Anterior cingulate cortex (tissue), 58 donors: ENCODE measurements around the gene LETMD1.
A peak's percentile ranks its signal among the peaks of the same experiment; 100 is the strongest.

Source experiments
- DNase-seq, 58 donors: peaks; one replicate each; lab custom pipeline; 2025; lab: John Stamatoyannopoulos, UW

LETMD1 gene

GRCh38 chr12:51025338-51025835 is 22.7 kb upstream of the LETMD1 start:
- peak in 4 of 58 donors; percentile 6 to 60 (median 32) for DNase-seq

- peak; percentile 72 to 98 (median 95) for DNase-seq
Observed at GRCh38 chr12:51025836-51026638, 22.1 kb upstream of the LETMD1 start, which contains the start of gene SLC11A2. TSS of gene SLC11A2 (minus strand) at chr12:51026384. CDS start at chr12:51010728, 15,656 bp downstream.

GRCh38 chr12:51027342-51027835 is 20.7 kb upstream of the LETMD1 start:
- DNase-seq = no peak

- peak in 10 of 58 donors; percentile 6 to 38 (median 24) for DNase-seq
Observed at GRCh38 chr12:51028126-51028812, 19.9 kb upstream of the LETMD1 start.

GRCh38 chr12:51028813-51029150 is 19.3 kb upstream of the LETMD1 start:
- DNase-seq = no peak

- DNase-seq = no peak
Observed at GRCh38 chr12:51033048-51033447, 15.1 kb upstream of the LETMD1 start.

- no peak for DNase-seq
Observed at GRCh38 chr12:51033457-51034089, 14.6 kb upstream of the LETMD1 start.

- no peak for DNase-seq
Observed at GRCh38 chr12:51036279-51036678, 11.8 kb upstream of the LETMD1 start.

GRCh38 chr12:51048661-51049251 is 629 bp downstream of the LETMD1 start:
- no peak for DNase-seq

- DNase-seq = no peak
Observed at GRCh38 chr12:51049525-51049924, 1.4 kb downstream of the LETMD1 start.

GRCh38 chr12:51051787-51052186 is 3.7 kb downstream of the LETMD1 start:
- DNase-seq = no peak

GRCh38 chr12:51055060-51055459 is 6.9 kb downstream of the LETMD1 start:
- DNase-seq = no peak

- no peak for DNase-seq
Observed at GRCh38 chr12:51056242-51056641, 8.1 kb downstream of the LETMD1 start.

- DNase-seq = no peak
Observed at GRCh38 chr12:51059086-51059485, 11.0 kb downstream of the LETMD1 start.

- DNase-seq = no peak
Observed at GRCh38 chr12:51062631-51063397, 14.7 kb downstream of the LETMD1 start.

GRCh38 chr12:51065530-51065929 is 17.4 kb downstream of the LETMD1 start:
- DNase-seq = no peak

GRCh38 chr12:51067229-51067628 is 19.1 kb downstream of the LETMD1 start:
- DNase-seq = no peak

- no peak for DNase-seq
Observed at GRCh38 chr12:51067771-51068170, 19.6 kb downstream of the LETMD1 start.

- DNase-seq = no peak
Observed at GRCh38 chr12:51070004-51070403, 21.9 kb downstream of the LETMD1 start.

GRCh38 chr12:51071663-51072062 is 23.5 kb downstream of the LETMD1 start:
- DNase-seq = no peak
